Measurements from ENCODE around the gene NRAS.

- TF ChIP-seq CTCF (IDR thresholded peaks at IDR 0.05; ENCODE audit: low read depth, low read length) (no peak), EZH2phosphoT487 (IDR thresholded peaks at IDR 0.05; ENCODE audit: low read depth) (no peak)
Measured at GRCh38 chr1:114676115-114676514, 40.5 kb downstream of the NRAS start.

Data from OCI-LY3 (cell line).